Left lung (tissue), 10 donors: Measurements from ENCODE around the gene GAB3. TPM values are rescaled to one million over a fixed set of nuclear protein-coding genes. Genes with fewer than 3 reads are reported as not detected.

Experiments
- ATAC-seq: fragments of 200-7000 bp; cut with Tn5 transposase; one replicate; pipeline ENCODE4 v1.9.1; 2020; ENCODE audit warnings: moderate library complexity
- DNase-seq, 4 donors: peaks; one replicate each; pipeline ENCODE4 v3.0.0-alpha.2; 2013 to 2020
- H3K27ac ChIP-seq, 2 donors: fragments of 200-600 bp; sonication (generic) in 1 of 2; one replicate each; pipeline versions ENCODE4 v1.5.0 to v1.8.0; 2020 to 2021
- H3K27me3 ChIP-seq, 2 donors: fragments of 200-600 bp; sonication (generic) in 1 of 2; one replicate each; pipeline versions ENCODE4 v1.5.0 to v1.8.0; 2020 to 2021
- H3K36me3 ChIP-seq, 2 donors: fragments of 200-600 bp; sonication (generic) in 1 of 2; one replicate each; pipeline versions ENCODE4 v1.5.0 to v1.8.0; 2020 to 2021
- H3K4me1 ChIP-seq, 2 donors: fragments of 200-600 bp; one replicate each; pipeline ENCODE4 v1.8.0; 2021
- H3K4me3 ChIP-seq, 2 donors: fragments of 200-600 bp; sonication (generic) in 1 of 2; one replicate each; pipeline versions ENCODE4 v1.5.0 to v1.8.0; 2020 to 2021; ENCODE audit warnings: mild to moderate bottlenecking in 1 of 2
- H3K9me3 ChIP-seq, 2 donors: fragments of 200-600 bp; sonication (generic) in 1 of 2; one replicate each; pipeline versions ENCODE4 v1.5.0 to v1.8.0; 2020 to 2021
- CTCF ChIP-seq, 2 donors: fragments of 200-600 bp; sonication (generic) in 1 of 2; IDR thresholded peaks; one replicate each; pipeline versions ENCODE4 v1.5.0 to v1.8.0; 2021; ENCODE audit warnings: antibody characterized with exemption in 2 of 2
- intact Hi-C, 2 donors: fragments of 100-400 bp; cut with DNase I; formaldehyde crosslinking; loops; one replicate each; pipeline versions ENCODE4 v1.11.2 to v1.14.2; 2022
- polyA plus RNA-seq, 6 donors: library from polyadenylated mRNA; unstranded; fragments of 120-200 nt; gene quantifications; one replicate each; pipeline ENCODE4 v1.2.1, GENCODE V29; 2013; ENCODE audit not compliant: insufficient read length in 6 of 6
- total RNA-seq, 2 donors: library from RNA; stranded (reverse); fragmentation: NEBNext Ultra II Directional; extraction: Animal tissue kit (Norgen Biotek cat#: 25700); gene quantifications; one replicate each; pipeline ENCODE4 v1.2.1, GENCODE V29; 2021
- donor health status: DM: no; HTN: yes; CAD: no.
- donor health status: DM: no; HTN: no; CAD: no.

Gene GAB3
- total and polyA plus RNA-seq, 8 donors: 6.6 to 15.0 (median 7.8) TPM

GRCh38 chrX:154731881-154732280 is 19.0 kb downstream of the GAB3 start:
- TF ChIP-seq CTCF (IDR thresholded peaks at IDR 0.05): no peak
- no peaks in the 10 kb centered on the region for H3K27me3 ChIP-seq
- peak; percentile 5 for ATAC-seq
- DNase-seq: no peak
- peaks cover 52 to 100% of the 10 kb centered on the region in 2 donors for H3K4me1 ChIP-seq
- intact Hi-C loops: no loop called here
- no peaks in the 10 kb centered on the region for H3K9me3 ChIP-seq
- no peaks in the 10 kb centered on the region for H3K36me3 ChIP-seq
- no peak overlapping the region for H3K4me3 ChIP-seq
- peak overlapping the region; percentile 49 to 89 for H3K27ac ChIP-seq

GRCh38 chrX:154731184-154731583 is 19.7 kb downstream of the GAB3 start:
- Histone ChIP-seq H3K4me1 (peaks cover 50 to 97% of the 10 kb centered on the region in 2 donors), H3K27ac (peak overlapping the region; percentile 71 to 89), H3K9me3 (no peaks in the 10 kb centered on the region), H3K36me3 (no peaks in the 10 kb centered on the region), H3K4me3 (no peak overlapping the region), H3K27me3 (no peaks in the 10 kb centered on the region)
- DNase-seq (no peak), ATAC-seq (no peak)
- intact Hi-C loops: no loop called here
- TF ChIP-seq CTCF (IDR thresholded peaks at IDR 0.05): no peak

GRCh38 chrX:154730253-154730891 is 20.5 kb downstream of the GAB3 start:
- no peak overlapping the region for H3K4me3 ChIP-seq
- no peaks in the 10 kb centered on the region for H3K9me3 ChIP-seq
- peak overlapping the region; percentile 71 to 89 for H3K27ac ChIP-seq
- intact Hi-C loops: no loop called here
- peaks cover 42 to 97% of the 10 kb centered on the region in 2 donors for H3K4me1 ChIP-seq
- peak; percentile 60 for ATAC-seq
- H3K27me3 ChIP-seq: no peaks in the 10 kb centered on the region
- peak in 2 of 4 donors; percentile 72 to 85 for DNase-seq
- no peak for TF ChIP-seq CTCF (IDR thresholded peaks at IDR 0.05)
- no peaks in the 10 kb centered on the region for H3K36me3 ChIP-seq

- no peaks in the 10 kb centered on the region for H3K9me3 ChIP-seq
- peak overlapping the region; percentile 71 to 89 for H3K27ac ChIP-seq
- intact Hi-C loops: no loop called here
- no peak for TF ChIP-seq CTCF (IDR thresholded peaks at IDR 0.05)
- ATAC-seq (no peak), DNase-seq (no peak)
- no peak overlapping the region for H3K4me3 ChIP-seq
- H3K4me1 ChIP-seq: peaks cover 40 to 97% of the 10 kb centered on the region in 2 donors
- no peaks in the 10 kb centered on the region for H3K27me3 ChIP-seq
- H3K36me3 ChIP-seq: no peaks in the 10 kb centered on the region
Measured at GRCh38 chrX:154729439-154729838, 21.4 kb downstream of the GAB3 start.

- Histone ChIP-seq H3K4me1 (peaks cover 35 to 97% of the 10 kb centered on the region in 2 donors), H3K36me3 (no peaks in the 10 kb centered on the region), H3K27ac (peak overlapping the region; percentile 71 to 89), H3K9me3 (no peaks in the 10 kb centered on the region), H3K4me3 (no peak overlapping the region), H3K27me3 (no peaks in the 10 kb centered on the region)
- intact Hi-C loops: no loop called here
- DNase-seq (no peak), ATAC-seq (no peak)
- TF ChIP-seq CTCF (IDR thresholded peaks at IDR 0.05): no peak
Measured at GRCh38 chrX:154728431-154729190, 22.3 kb downstream of the GAB3 start.
